Activated CD4-positive, CD25-positive, alpha-beta regulatory T cell (primary cell): ENCODE results near the gene DTD1.

Experiments used
- DNase-seq, 4 experiments: peaks; one replicate each; lab custom pipeline; 2025; lab: John Stamatoyannopoulos, UW

DTD1 gene, protein sequence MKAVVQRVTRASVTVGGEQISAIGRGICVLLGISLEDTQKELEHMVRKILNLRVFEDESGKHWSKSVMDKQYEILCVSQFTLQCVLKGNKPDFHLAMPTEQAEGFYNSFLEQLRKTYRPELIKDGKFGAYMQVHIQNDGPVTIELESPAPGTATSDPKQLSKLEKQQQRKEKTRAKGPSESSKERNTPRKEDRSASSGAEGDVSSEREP

DNA sequence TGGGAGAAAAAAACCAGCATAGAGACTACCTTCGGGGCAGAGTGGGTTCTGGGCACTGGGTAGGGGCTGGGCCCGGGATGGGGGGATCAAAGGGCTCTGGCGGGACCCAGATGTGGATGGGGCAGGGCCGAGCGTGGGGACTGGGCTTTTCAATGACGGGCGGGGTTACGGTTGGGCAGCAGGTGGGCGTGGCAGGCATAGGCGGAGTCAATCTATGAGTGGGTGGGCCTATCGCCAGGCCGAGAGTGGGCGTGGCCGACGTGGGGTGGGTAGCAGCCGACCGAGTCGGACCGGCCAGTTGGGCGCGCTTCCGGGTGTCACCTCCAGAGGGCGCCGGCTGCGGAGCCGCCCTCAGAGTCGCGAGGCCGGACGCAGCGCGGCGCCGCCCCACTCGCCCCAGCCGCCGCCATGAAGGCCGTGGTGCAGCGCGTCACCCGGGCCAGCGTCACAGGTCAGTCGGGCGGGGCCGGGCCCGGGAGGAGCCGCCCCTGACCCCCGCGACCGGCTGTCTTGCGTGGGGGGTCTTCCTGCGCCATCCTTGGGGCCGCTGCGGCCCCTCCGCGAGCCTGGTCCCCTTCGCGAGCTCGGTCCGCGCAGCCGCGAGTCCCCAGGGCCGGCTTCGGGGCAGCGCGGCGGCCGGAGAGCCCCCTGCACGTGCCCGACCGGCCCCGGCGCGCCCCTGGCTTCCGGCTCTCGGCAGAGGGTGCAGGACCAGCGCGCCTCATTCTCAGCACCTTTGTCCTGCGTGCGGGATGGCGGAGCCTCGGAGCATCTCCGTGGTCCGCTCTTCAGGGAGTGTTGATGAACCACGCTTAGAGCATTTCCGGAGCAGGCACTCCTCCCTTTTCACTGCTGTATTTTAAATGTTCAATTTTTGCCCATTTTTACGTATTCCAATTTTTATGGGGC is at the start of gene DTD1:
TSS of gene DTD1 (plus strand) at position 390 of the 909 bp plus-strand sequence. CDS start at position 409, 19 bp downstream.
- peak; percentile 58 to 76 (median 68) for DNase-seq

DNA sequence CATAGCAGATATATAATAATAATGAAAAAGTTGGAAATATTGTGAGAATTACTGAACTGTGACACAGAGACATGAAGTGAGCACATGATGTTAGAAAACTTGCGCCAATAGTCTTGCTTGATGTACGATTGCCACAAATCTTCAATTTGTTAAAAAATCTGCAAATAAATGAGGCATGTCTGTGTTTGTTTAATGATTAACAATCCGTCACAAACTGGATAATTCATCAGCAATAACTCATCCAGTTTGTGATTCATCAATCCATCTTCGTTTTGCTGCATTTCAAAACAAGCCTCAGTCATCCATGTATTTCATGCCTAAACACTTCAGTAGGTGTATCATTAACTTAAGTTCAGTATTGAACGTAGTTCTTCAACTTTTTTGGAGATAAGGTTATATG is 46.1 kb upstream of the DTD1 start:
- no peak for DNase-seq

DNA sequence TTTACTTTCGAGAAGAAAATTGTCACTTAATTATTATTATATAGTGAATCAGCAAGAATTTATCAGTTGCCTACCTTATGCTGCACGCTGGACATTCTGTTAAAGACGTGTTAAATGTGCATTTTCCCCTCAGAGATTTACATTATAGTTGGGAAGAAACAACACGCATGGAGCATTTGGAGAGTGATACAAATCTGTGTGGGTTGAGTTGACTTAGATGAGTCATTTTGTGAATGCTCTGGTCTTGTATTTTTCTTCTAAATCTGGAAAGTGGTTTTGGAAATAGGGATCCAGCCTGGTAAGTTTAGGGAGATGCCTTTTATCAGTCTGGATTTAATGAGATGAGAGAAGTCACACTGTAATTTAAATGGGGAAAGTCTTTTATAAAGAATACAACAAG is 44.6 kb upstream of the DTD1 start:
- DNase-seq, result no peak

DNA sequence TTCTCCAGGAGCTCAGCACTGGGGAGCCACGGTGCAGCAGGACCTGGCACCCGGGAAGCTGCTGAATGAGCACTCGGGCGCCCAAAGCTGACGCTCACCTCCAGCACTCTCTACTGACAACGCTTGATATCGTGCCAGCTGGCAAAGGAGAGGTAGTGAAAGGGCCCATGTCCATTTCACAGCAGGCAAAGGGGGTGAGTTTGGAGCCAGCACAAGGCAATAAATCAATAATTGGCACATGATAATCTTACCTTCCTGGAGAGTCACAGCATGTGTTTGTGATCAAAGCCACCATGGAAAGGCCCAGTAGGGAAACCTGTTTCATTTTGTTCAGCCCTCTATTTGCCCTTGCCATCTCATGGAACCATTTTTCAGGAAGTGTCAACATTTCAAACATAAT is 43.9 kb upstream of the DTD1 start:
- DNase-seq, result no peak

DNA sequence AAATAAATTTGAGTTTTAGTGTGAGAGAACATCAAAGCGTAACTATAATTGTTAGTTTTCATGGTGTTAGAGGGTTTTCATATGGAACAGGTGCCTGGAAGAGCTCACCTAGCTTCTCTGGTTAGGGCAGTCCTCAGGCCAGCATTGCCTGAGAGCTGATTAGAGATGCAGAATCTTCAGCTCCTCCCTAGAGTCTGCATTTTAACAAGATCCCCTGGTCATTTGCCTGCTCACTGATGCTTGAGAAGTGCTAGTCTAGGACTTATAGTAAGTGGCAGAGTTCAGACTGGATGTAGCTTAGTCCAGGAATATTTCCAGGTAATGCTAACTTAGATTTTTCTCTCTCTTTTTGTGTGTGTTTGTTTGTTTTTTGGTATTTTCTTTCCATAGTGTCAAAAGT is 42.3 kb upstream of the DTD1 start:
- DNase-seq, result no peak

DNA sequence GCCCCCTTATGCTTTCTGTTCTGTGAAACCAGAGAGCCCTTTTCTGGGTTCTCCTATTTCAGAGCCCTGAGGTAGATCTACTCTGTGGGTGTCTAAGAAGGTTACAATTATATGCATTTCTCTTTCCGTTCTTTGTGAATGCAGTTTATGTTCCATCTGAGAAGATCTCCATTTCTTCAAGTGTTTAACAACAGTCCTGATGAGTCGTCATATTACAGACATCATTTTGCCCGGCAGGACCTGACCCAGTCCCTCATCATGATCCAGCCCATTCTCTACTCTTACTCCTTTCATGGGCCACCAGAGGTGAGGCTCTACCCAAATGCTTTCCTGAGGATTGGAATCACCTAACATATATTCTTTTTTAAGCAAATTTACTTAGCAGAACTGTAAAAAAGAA is 39.4 kb upstream of the DTD1 start:
- DNase-seq, result no peak

DNA sequence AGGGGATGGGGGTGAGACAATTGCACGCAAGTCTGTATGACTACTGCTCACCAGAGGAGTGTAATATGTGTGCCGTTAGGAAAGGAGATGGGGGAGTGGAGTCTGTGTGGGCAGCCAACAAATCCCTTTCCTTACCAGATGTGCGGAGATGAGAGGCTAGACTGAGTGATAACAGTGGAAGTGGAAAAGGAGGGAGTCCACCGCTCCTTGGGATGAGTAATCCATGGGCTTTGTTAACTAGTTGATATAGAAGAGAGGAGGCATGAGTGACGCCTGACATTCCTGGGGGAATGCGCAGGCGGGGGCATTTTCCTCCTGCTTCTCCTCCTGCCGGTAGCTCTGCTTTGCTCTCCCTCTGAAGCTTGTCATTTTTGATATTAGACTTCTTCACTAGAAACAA is 34.1 kb upstream of the DTD1 start:
- DNase-seq, result no peak

DNA sequence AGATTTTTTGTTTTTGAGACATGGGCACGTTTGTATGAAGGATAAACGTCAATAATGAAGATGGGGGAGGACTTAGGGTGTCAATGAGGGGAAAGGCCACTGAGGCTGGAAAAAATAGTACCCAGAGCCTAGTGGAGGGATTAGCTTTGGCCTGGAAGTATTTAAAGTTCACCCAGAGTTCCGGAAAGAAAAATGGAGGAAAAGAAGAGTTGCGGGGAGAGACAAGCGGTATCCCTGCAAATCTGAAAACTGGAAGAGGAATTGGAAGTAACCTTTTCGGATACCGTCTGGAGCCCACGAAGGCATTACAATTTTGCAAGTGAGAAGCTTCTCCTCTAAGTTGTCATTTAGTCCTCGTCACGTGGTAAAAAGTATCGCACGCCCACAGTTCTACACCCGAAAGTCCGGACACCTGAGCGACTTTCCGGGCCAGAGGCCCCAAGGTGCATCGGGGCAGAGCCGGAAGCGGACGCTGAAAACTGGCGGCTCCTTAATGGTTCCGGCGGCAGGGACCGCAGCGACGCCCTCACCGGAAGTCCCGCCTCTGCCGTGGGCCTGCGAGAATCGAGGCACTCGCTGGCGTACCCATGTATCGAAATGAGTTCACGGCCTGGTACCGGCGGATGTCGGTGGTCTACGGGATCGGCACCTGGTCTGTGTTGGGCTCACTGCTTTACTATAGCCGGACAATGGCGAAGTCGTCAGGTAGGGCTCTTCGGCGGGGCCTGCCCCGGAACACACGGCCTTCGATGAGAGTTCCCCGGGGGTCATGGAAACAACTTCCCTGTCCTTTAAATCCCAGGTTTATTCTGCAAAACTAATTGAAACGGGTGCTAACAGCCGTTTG is 20.7 kb upstream of the DTD1 start, which contains the start of gene SMIM26:
TSS of gene SMIM26 (plus strand) at position 541 of the 847 bp plus-strand sequence. CDS start at position 588, 47 bp downstream.
- DNase-seq, result peak; percentile 91 to 93 (median 92)

DNA sequence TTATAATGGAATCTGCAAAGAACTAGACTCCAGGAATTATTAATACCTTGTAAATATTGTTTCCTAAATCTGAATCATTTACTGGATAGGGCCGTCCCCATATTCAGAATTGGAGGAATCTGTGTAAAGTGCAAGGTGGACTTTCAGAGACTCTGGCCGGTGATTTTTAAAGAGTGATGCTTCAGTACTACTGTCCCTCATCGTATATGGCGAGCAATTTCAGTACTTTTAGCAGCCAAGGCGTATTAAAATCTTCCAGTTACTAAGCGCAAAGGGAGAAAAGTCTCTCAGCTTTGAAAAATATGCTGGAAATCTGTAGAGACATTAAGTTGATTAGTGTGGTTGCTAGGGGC is 20.1 kb upstream of the DTD1 start:
- no peak for DNase-seq

DNA sequence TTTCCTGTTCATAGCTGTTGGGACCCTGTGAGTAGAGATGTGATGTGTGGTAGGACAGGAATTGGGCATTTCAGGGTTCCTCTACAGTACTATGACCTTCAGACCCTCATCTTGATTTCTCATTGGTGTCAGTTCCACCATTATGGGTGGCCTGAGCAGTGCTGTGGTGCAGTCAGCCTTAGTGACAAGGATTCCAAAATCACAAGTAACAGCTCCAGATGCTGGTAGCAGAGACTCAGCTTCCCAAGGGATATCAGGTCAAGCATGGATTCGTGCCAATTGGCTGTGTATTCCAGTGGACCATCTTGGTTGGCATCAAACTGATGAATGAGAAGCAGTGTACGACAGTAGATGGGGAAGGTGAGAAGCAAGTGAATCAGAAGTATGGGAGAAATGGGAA is 16.8 kb upstream of the DTD1 start:
- no peak for DNase-seq

DNA sequence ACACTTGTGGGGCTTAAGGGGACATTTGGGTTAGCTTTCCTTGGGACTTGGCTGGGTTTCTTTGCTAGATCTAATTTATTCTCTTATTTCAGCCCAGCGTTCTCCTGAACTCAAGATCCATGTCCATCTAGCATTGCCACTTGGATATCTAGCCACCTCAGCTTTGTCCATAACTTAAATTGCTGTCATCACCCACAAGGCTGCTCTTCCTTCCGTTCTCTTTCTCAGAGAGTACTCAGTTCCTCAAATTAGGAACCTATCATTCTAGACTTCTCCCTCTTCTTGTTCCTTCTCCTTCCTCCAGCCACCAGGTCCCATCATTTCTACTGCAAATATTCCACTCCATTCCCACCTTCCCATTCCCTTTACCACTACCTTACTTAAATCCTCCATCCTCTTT is 16.3 kb upstream of the DTD1 start:
- DNase-seq, result no peak

DNA sequence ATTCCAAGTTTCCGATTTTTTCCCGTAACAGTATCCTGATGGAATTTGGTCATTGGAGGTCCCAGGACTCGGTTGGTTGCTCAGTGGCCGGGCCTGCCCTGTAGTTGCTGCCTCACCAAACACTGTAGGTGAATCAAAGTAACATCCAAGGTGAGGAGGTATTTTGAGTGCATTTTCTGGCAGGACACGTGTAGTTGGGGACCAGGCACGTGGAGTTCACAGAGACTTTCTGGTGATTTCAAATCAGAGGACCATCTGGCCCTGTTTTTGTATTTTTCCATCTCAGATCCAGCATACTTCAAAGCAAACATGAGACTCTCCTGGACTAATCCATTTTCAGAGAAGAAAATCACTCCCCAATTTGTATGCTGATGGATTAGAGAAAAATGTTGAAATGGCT is 9.9 kb upstream of the DTD1 start:
- no peak for DNase-seq

DNA sequence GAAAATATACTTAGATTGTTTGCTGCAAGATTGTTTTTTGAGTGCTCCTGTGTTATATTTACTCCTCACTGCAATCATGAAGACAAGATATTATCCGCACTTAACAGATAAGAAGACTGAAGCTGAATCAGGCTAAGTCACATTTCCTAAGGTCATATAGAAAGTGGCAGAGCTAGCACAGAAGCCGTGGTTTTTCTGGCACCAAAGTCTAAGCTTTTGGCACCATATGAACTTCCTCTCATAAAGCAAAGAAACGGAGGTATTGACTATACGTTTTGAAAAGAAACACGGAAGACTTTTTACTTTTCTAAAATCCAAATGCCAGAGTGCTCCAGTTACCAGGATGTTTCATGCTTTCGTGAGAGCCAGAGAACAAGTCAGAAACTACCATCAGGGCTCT is 9.3 kb upstream of the DTD1 start:
- DNase-seq, result no peak

DNA sequence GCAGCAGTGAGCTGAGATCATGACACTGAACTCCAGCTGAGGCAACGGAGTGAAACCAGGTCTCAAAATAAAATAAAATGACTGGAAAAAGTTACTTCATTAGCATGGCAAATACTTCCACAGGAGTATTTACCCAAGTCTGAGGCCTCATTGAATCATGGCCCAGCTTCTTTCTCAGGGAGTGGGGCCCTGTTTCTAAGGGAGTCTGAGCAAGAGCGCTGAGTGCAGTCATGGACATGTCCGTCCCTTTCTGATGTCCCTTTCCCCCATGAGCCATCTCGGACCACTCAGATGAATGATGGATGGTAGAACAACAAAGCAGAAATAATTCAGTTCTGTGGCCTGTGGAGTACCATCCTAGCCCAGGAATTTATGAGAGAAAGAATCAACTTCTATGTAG is 7.8 kb upstream of the DTD1 start:
- DNase-seq, result no peak

DNA sequence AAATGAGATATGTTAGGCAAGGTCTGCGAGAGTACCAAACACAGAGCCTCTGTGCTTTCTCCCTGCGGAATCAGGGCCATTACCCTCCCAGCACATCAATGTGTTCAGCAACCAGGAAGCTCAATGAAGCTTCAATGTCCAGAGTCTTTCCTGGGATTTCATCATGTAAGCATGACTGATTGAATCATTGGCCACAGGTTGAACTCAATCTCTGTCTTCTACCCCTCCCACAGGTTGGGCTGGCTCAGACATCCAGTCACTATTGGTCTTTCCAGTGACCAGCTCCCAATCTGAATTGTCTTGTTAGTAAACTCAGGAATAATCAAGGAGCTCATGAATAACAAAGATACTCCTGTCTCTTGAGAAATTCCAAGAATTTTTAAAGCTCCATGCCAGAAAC is 2.7 kb upstream of the DTD1 start:
- no peak for DNase-seq

DNA sequence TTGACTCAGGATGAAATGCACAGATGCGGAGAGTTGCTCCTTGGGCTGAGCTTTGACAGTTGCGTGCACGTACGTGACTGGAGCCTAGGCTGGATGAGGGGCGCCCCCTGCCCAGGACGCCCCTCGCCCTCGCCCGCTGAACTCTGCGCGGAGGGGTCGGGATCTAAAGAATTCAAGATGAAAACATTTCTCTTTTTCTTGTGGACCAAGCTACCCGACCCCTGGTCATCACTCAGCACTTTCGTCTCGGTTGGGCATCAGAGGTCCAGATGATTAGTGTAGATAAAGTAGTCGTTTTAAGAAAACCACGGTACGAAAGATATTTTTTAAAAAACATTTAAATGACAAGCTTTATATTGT is 700 bp downstream of the DTD1 start:
- DNase-seq, result no peak

DNA sequence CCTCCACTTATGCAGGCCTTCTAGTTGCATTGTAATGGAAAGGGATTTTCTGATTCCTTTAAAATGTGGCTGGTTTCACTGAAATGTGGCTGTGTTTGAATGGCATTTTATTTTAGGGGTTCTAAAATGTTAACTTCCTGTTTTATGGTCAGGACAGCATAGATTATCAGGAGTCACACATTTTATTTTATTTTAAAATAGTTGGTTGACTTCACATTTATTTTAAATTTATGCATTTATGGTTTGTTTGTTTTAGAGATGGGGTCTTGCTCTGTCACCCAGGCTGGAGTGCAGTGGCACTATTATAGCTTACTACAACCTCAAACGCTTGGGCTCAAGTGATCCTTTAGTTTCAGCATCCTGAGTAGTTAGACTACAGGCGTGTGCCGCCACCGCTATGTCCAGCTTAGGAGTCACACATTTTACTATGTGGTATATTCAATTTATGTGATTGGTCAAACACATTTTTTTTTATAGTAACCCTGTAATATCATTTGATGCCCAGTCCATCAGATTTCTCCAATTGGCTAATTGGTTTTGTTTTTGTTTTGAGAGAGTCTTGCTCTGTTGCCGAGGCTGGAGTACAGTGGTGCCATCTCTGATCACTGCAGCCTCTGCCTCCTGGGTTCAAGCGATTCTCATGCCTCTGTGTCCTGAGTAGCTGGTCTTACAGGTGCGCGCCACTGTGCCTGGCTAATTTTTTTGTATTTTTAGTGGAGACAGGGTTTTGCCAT is 2.3 kb downstream of the DTD1 start:
- DNase-seq, result no peak

DNA sequence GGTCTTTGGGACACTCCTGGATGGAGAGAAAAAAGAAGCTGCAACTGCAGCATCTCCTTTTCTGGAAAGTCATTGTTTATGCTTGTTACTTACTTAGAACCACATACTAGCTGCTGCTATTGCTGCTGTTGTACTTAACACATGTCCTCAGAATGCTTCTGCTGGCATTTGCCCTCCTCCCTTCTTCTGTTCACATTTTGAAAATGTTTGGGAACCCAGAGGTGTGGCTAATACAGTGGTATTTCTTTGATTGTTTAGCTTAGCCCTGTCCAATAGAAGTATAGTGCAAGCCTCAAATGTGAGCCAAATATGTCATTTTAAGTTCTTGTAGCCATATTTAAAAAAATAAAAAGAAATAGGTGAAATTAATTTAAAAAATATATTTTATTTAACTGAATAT is 8.4 kb downstream of the DTD1 start:
- DNase-seq, result no peak

DNA sequence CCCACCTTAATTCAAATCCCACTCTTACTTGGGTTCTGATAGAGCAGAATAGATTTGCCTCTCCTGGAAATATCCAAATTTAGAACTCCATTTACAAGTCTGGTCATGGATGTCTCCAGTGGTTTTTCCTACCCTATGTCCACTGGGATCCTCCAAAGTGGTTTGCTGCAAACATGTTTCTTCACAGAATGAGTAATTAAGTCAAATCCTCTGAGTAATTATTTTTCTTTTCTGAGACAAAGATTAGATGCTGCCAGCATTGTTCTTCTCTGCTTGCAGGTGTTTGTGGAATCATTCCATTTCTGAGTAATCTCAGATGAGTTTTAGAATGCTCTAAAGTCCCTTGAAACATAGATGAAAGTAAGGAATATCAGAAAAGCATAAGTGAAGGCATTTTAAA is 21.9 kb downstream of the DTD1 start:
- no peak for DNase-seq

DNA sequence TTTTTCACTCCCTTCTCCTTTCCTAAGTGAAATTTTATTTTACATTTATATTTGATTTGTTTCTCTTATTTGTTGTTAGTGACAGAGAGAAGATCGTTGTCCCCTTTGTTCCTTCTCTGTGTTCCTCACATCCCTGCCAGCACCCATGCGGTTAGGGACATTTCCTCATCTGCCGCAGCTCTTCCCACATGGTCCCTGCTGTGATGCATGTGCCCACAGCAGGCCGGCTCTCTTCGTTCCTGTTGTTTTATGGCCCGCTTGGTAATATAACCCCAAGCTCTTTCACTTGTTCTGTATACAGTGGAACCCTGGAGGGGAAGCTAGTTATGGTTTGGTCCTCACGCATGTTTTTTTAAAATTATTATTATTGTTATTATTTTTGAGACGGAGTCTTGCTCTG is 23.6 kb downstream of the DTD1 start:
- no peak for DNase-seq

DNA sequence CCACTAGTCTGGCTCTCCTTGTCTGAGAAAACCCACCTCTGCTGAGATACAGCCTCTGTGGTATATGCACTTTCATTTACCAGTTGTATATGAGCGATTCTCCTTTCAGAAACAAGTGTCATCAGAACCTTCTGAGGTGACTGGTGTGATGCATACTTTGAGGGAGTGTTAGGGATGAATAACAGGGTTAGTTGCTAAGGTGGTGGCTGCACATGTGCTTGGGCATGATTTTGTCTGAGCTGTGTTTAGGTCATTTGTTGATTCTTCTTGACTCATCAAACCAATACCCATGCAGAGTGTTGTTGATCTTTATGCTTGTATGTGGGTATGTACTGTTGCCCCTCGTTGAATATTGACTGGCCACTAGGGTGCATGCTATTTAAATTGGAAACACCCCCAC is 25.7 kb downstream of the DTD1 start:
- no peak for DNase-seq

DNA sequence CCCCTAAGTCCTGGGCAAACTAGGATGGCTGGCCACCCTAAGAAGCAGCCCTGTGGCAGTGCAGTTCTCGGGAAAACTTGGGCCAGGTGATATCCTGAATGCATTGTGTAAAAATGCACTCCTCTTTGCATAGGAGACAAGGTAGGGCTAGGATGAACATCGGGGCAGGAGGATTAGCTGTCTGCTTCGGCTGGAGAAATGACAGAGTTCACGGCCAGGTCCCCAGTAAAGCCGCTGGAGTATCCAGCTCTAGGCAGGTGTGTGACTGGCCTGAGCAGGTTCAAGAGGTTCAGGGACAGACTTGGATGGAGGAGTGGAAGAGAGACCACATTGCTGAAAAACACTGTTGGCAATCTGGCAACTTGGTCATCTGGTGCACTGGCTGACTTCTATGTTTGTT is 26.4 kb downstream of the DTD1 start:
- DNase-seq, result no peak
